Endothelial cell of umbilical vein (primary cell): ENCODE data around the gene FRMD4A. TPM values are rescaled to one million over a fixed set of nuclear protein-coding genes. Genes with fewer than 3 reads are reported as not detected.

ENCODE experiments used
- BruUV-seq: library from RNA; stranded (reverse); fragments of 400-500 nt; replicated peaks from 2 replicates; lab custom pipeline; 2021; lab: Mats Ljungman, UMichigan
- CTCF ChIA-PET: fragments of 300-600, 350-600 bp; sonication (Branson Sonifier 250); formaldehyde crosslinking; loops from one replicate; lab custom pipeline; 2021; ENCODE audit warnings: antibody characterized with exemption, inconsistent platforms; lab: Charles Lee
- POLR2A ChIA-PET: fragments of 300-600, 350-600 bp; sonication (Branson Sonifier 250); formaldehyde crosslinking; loops from one replicate; lab custom pipeline; 2021; ENCODE audit warnings: antibody characterized with exemption, inconsistent platforms; lab: Charles Lee
- DNase-seq: peaks from one replicate; pipeline ENCODE4 v3.0.0-alpha.2; 2011; ENCODE audit warnings: low read depth, low spot score
- FAIRE-seq: peaks from 2 replicates; lab custom pipeline; 2011; peaks lifted over from hg19 to GRCh38; lab: Jason Lieb, UNC
- H2AFZ ChIP-seq: 2 replicates; pipeline ENCODE4 v1.6.0; 2012; ENCODE audit warnings: low read depth, low read length, control low read depth, inconsistent platforms
- H3K27ac ChIP-seq: 2 replicates; pipeline ENCODE4 v1.5.1; 2011; ENCODE audit warnings: low read depth, mild to moderate bottlenecking, control low read depth, low read length, moderate library complexity; ENCODE audit not compliant: insufficient read depth
- H3K27me3 ChIP-seq, 2 experiments: 2 replicates each; pipeline versions ENCODE4 v1.6.0 to v1.6.1; 2011; ENCODE audit warnings: low read length in 2 of 2, mixed read lengths in 1 of 2; ENCODE audit not compliant: control insufficient read depth in 2 of 2, insufficient read depth in 2 of 2
- H3K36me3 ChIP-seq, 2 experiments: 2 replicates in 1 of 2; 3 replicates in 1 of 2; pipeline ENCODE4 v1.5.1; 2011; ENCODE audit warnings: low read length in 2 of 2, mild to moderate bottlenecking in 1 of 2, moderate library complexity in 1 of 2; ENCODE audit not compliant: control insufficient read depth in 2 of 2, insufficient read depth in 2 of 2; ENCODE audit errors: extremely low read depth in 1 of 2
- H3K4me1 ChIP-seq: 3 replicates; pipeline ENCODE4 v1.5.1; 2011; ENCODE audit warnings: mild to moderate bottlenecking, low read length; ENCODE audit not compliant: control insufficient read depth, insufficient read depth; ENCODE audit errors: extremely low read depth
- H3K4me2 ChIP-seq: 2 replicates; pipeline ENCODE4 v1.6.1; 2011; ENCODE audit warnings: low read length, control low read depth, mixed read lengths; ENCODE audit not compliant: insufficient read depth
- H3K4me3 ChIP-seq, 3 experiments: fragments of 200-600 bp in 1 of 3; sonication (generic), shearing (Covaris generic) in 1 of 3; replicated peaks in 1 of 3; 2 replicates each; pipeline ENCODE4 v1.5.1; 2011 to 2016; ENCODE audit warnings: control low read depth in 3 of 3, low read length in 3 of 3, mild to moderate bottlenecking in 2 of 3, inconsistent platforms in 1 of 3, low read depth in 1 of 3, moderate library complexity in 1 of 3; ENCODE audit not compliant: insufficient read depth in 1 of 3
- H3K79me2 ChIP-seq: 2 replicates; pipeline ENCODE4 v1.6.0; 2012; ENCODE audit warnings: low read length, inconsistent platforms; ENCODE audit not compliant: control insufficient read depth, insufficient read depth
- H3K9ac ChIP-seq: replicated peaks from 2 replicates; pipeline ENCODE3; 2011; ENCODE audit warnings: low read length, control low read depth; ENCODE audit not compliant: insufficient read depth; ENCODE audit errors: extremely low read depth
- H3K9me1 ChIP-seq: replicated peaks from 3 replicates; pipeline ENCODE4 v1.6.0; 2011; ENCODE audit warnings: mild to moderate bottlenecking, low read length; ENCODE audit not compliant: control insufficient read depth, insufficient read depth; ENCODE audit errors: extremely low read depth
- H3K9me3 ChIP-seq: replicated peaks from 2 replicates; pipeline ENCODE4 v1.5.1; 2012; ENCODE audit warnings: low read length, inconsistent platforms; ENCODE audit not compliant: control insufficient read depth, insufficient read depth
- H4K20me1 ChIP-seq: replicated peaks from 2 replicates; pipeline ENCODE3; 2011; ENCODE audit warnings: mild to moderate bottlenecking, low read length; ENCODE audit not compliant: control insufficient read depth, insufficient read depth; ENCODE audit errors: extremely low read depth
- CTCF ChIP-seq, 2 donors: IDR thresholded peaks; 1 replicate in 1 of 2; 2 replicates in 1 of 2; pipeline ENCODE4 v1.5.1; 2011; ENCODE audit warnings: low read length in 2 of 2, mild to moderate bottlenecking in 2 of 2, moderate library complexity in 2 of 2, control low read depth in 1 of 2, inconsistent platforms in 1 of 2, low read depth in 1 of 2; ENCODE audit not compliant: insufficient read depth in 1 of 2; ENCODE audit errors: extremely low read depth in 1 of 2
- EZH2 ChIP-seq: IDR thresholded peaks from 2 replicates; pipeline ENCODE4 v1.6.1; 2012; ENCODE audit warnings: borderline replicate concordance, low read depth, mild to moderate bottlenecking, moderate library complexity, low read length, inconsistent platforms; ENCODE audit not compliant: severe bottlenecking
- FOS ChIP-seq: IDR thresholded peaks from 2 replicates; pipeline ENCODE4 v1.6.1; 2011; ENCODE audit warnings: mild to moderate bottlenecking, low read length, moderate library complexity, borderline replicate concordance; ENCODE audit not compliant: insufficient read depth
- GATA2 ChIP-seq: IDR thresholded peaks from 2 replicates; pipeline ENCODE4 v1.7.0; 2011; ENCODE audit warnings: low read depth, mild to moderate bottlenecking, moderate library complexity, mixed read lengths, low read length; ENCODE audit not compliant: insufficient read length, insufficient read depth
- JUN ChIP-seq: IDR thresholded peaks from 2 replicates; pipeline ENCODE4 v1.6.1; 2011; ENCODE audit warnings: borderline replicate concordance, low read depth; ENCODE audit not compliant: insufficient read length, insufficient read depth
- MAX ChIP-seq: IDR thresholded peaks from 2 replicates; pipeline ENCODE4 v1.6.1; 2011; ENCODE audit not compliant: insufficient read depth, insufficient read length
- POLR2AphosphoS5 ChIP-seq: IDR thresholded peaks from 2 replicates; pipeline ENCODE4 v1.6.1; 2012; ENCODE audit warnings: low read depth, mild to moderate bottlenecking, control low read depth, low read length, moderate library complexity; ENCODE audit not compliant: insufficient read depth
- dilution Hi-C: fragments of 300-500 bp; cut with MboI; formaldehyde crosslinking; loops from one replicate; pipeline ENCODE4 v1.15.0; 2019; ENCODE audit warnings: low sequenced_read_pairs; ENCODE audit not compliant: extremely low pct_ligation_motif_present
- intact Hi-C: fragments of 100-400 bp; cut with micrococcal nuclease; formaldehyde crosslinking; loops from one replicate; pipeline ENCODE4 v1.10.0; 2022
- polyA plus RNA-seq, 4 experiments: library from polyadenylated mRNA; depleted of rRNA in 3 of 4; stranded (reverse) in 3 of 4; unstranded in 1 of 4; fragments of >200 nt; gene quantifications; 2 replicates each; pipeline versions ENCODE4 v1.2.1 to v1.2.3, GENCODE V29; 2011 to 2012; ENCODE audit warnings: missing spikeins in 1 of 4
- total RNA-seq: library from RNA; stranded (reverse); gene quantifications from 2 replicates; pipeline ENCODE4 v1.2.3, GENCODE V29; 2021

FRMD4A gene
- total and polyA plus RNA-seq, 2 donors (not counting 3 experiments of a cell fraction or from before 2014, with no cell fraction given), result 123 to 148 TPM

- Histone ChIP-seq H3K4me3 (no peak overlapping the region), H2AFZ (no peak overlapping the region), H3K9ac (no peak overlapping the region), H3K4me1 (peaks cover 3% of the 10 kb centered on the region), H4K20me1 (no peaks in the 10 kb centered on the region), H3K9me3 (no peaks in the 10 kb centered on the region), H3K4me2 (no peak overlapping the region), H3K79me2 (no peaks in the 10 kb centered on the region), H3K27ac (no peak overlapping the region), H3K27me3 (peaks cover 6 to 11% of the 10 kb centered on the region in 2 experiments), H3K36me3 (no peaks in the 10 kb centered on the region), H3K9me1 (no peaks in the 10 kb centered on the region)
- no TSS peak for BruUV-seq
- dilution Hi-C loops, result no loop called here
- intact Hi-C loops, result no loop called here
- no peak for TF ChIP-seq EZH2
- TF ChIP-seq CTCF (IDR thresholded peaks at IDR 0.05; ENCODE audit: extremely low read depth in 1 of 2, insufficient read depth in 1 of 2, low read depth in 1 of 2, low read length in 2 of 2), result no peak
- CTCF ChIA-PET, result interaction anchor here (0.6 kb wide), 1 partner anchor 106 kb away, joined by 3 read pairs; no protein-coding TSS in a partner anchor
- FAIRE-seq (no peak), DNase-seq (no peak)
- POLR2A ChIA-PET, result no interaction called here
Measured at GRCh38 chr10:14066106-14066505, 264.6 kb downstream of the FRMD4A start.

- H3K4me1 ChIP-seq, result no peaks in the 10 kb centered on the region
- CTCF ChIA-PET, result interaction anchor here (0.8 to 2.0 kb wide), 3 partner anchors 9 to 25 kb away, joined by 3 to 8 read pairs (median 5); no protein-coding TSS in a partner anchor
- no peak overlapping the region for H3K4me3 ChIP-seq
- TF ChIP-seq JUN (no peak), FOS (no peak), POLR2AphosphoS5 (no peak), EZH2 (no peak), MAX (no peak), GATA2 (no peak)
- dilution Hi-C loops (no loop called here), intact Hi-C loops (no loop called here)
- no peaks in the 10 kb centered on the region for H4K20me1 ChIP-seq
- H2AFZ ChIP-seq, result no peak overlapping the region
- FAIRE-seq, result no peak
- H3K27me3 ChIP-seq, result peaks cover 6 to 11% of the 10 kb centered on the region in 2 experiments
- no TSS peak for BruUV-seq
- no peaks in the 10 kb centered on the region for H3K36me3 ChIP-seq
- no peaks in the 10 kb centered on the region for H3K79me2 ChIP-seq
- H3K27ac ChIP-seq, result no peak overlapping the region
- H3K9me1 ChIP-seq, result no peaks in the 10 kb centered on the region
- no peak overlapping the region for H3K4me2 ChIP-seq
- no peak overlapping the region for H3K9ac ChIP-seq
- H3K9me3 ChIP-seq, result no peaks in the 10 kb centered on the region
- DNase-seq, result no peak
- POLR2A ChIA-PET, result no interaction called here
Measured at GRCh38 chr10:14063531-14064285, 267.0 kb downstream of the FRMD4A start.
